HuH-7.5 (cell line): Measurements from ENCODE around the gene CEP72.
"Not testable (repeated sequence)": the region's sequence is repeated elsewhere in the genome, so short reads cannot be mapped to it uniquely, and the experiment has no call there.

Source experiments
- DNase-seq: peaks from one replicate; pipeline ENCODE4 v3.0.0; 2011; ENCODE audit warnings: low spot score

The CEP72 gene

GRCh38 chr5:600886-601541 lies 11.1 kb upstream of the CEP72 start:
- DNase-seq, result no peak

DNA sequence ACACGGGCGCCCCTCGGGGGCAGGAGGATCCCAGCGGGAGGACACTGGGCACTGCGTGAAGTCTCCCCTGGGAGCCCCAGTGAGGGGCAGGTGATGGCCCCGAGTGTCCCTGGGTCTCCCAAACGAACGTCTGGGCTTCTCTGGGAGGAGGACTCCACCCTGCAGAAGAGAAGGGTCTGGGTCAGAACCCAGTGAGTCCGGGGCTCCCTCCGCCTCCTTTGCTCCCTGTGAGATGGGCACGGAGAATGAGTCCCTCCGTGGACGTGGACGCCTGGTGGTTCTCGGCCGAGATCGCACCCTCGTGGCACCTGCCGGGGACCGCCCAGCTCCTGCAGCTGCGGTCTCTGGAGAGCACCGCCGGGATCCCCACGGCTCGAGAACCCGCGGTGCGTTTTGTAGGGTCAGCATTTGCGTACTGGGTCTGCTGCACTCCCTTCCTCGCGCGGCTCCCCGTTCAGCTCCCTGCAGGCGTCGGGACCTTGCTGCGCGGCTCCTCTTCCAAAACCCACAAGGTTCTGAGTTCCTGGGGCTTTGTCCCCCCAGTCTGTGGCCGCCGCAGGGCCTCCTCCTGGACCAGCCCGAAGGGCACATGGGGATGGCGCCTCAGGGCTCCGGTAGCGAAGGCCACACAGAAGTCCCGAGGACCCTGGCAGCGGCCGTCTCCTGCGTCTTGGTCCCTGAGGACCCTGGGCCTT lies 10.2 kb upstream of the CEP72 start:
- DNase-seq, result no peak

GRCh38 chr5:602466-603035 lies 9.6 kb upstream of the CEP72 start:
- DNase-seq, result no peak

DNA sequence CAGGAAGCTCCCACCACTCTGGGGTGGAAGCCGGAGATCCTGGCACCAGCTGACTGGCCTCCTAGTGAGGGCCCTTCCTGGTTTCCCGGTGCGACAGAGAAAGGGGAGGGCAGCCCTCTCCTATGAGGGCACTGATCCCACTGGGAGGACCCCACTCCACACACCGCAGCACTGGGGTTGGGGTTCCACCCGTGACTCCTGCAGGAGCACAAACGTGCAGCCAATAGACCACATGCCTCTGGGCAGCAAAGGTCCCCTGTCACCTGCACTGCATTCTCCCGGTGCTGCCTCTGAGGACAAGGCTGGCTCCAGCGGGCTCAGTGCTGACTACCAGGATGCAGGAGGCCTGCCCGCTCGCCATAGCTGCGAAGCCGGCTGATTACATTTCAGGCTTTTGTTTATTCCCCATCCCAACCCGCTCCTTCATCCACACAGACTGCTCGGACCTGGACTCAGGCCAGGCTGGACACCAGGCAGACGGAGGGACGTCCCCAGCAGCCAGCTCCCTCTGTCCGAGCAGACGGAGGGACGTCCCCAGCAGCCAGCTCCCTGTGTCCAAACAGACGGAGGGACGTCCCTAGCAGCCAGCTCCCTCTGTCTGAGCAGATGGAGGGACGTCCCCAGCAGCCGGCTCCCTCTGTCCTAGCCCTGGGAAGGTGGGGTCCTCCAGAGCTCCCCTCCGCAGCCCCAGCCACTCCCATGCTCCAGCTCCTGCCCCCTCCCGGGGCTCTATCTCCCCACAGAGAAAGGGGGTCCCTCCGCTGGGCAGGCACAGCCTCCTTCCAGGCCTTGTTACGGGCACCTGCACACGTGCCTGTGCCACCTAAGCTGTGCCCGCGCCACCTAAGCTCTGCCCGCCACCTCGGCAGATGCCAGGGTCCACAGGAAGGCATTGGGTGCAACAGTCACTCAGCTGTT lies 8.8 kb upstream of the CEP72 start:
- no peak for DNase-seq

- DNase-seq, result no peak
Measured at GRCh38 chr5:604391-604831, 7.7 kb upstream of the CEP72 start.

DNA sequence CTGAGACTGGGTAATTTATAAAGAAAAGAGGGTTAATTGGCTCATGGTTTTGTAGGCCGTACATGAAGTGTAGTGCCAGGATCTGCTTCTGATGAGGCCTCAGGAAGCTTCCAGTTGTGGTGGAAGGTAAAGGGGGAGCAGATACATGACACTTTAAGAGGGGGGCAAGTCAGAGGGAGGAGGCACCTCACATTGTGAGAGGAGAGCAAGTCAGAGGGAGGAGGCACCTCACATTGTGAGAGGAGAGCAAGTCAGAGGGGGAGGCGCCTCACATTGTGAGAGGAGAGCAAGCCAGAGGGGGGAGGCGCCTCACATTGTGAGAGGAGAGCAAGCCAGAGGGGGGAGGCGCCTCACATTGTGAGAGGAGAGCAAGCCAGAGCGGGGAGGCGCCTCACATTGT lies 7.0 kb upstream of the CEP72 start:
- DNase-seq, result not testable (repeated sequence)

GRCh38 chr5:606061-606460 lies 6.1 kb upstream of the CEP72 start:
- no peak for DNase-seq

- DNase-seq, result no peak
Measured at GRCh38 chr5:606526-607399, 5.4 kb upstream of the CEP72 start.

DNA sequence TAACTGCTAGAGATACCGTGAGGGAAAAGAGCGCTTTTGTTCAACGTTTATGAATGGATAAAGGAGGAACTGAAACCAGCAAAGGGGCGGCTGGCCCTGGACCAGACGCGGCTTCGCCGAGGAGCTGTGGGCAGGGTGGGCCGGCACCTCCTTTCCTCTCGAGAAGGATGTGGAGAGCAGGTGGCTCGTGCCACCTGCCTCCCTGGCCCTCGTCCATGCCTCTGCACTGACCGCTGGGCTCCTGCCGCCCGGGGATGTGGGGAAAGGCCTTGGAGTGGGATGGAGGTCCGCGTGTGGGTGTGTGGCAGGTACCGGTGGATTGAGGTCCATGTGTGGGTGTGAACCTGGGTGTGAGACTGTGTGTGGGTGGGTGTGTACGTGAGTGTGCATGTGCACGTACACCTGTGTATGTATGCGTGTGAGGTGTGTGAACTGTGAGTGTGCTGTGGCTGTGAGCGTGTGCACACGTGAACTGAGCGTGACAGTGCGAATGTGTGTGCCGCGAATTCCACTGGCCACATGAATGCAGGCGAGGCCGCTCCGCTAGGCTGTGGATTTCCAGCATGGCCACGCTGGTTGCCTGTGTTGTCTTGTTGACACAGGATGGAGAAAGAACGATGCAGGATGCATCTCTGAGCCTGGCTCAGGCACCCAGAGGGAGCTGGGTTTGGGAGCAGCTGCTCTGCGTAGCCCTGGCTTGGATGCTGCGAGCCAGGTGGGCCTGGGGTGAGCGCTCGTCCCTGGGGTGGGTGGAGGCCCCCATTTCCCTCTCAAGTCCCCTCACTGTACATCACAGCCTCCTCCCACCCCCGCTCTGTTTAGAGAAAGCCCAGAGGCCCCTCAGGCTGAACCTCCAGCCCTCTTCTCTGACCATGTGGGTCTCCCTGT lies 4.4 kb upstream of the CEP72 start:
- DNase-seq, result no peak

GRCh38 chr5:608429-609370 lies 3.4 kb upstream of the CEP72 start:
- no peak for DNase-seq

DNA sequence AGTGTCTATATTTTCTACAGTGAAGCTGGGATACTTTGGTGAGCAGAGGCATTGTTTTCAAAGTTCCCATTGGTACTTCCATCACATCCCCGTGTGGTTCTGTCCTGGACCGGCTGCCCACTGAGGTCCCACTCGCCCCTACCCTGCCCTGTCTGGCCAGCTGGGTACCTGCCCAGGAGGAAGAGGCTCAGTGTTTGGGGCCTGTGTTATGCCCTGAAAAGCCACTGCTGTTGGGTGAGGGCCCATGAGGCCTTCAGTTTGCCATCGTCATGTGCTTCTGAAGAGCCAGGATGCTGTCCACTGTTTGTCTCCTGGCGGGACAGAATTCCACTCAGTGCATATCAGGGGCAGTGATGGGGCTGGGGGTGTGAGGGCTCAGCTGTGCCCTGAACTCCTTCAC lies 2.6 kb upstream of the CEP72 start:
- no peak for DNase-seq

- DNase-seq, result no peak
Measured at GRCh38 chr5:610011-610743, 2.0 kb upstream of the CEP72 start.

DNA sequence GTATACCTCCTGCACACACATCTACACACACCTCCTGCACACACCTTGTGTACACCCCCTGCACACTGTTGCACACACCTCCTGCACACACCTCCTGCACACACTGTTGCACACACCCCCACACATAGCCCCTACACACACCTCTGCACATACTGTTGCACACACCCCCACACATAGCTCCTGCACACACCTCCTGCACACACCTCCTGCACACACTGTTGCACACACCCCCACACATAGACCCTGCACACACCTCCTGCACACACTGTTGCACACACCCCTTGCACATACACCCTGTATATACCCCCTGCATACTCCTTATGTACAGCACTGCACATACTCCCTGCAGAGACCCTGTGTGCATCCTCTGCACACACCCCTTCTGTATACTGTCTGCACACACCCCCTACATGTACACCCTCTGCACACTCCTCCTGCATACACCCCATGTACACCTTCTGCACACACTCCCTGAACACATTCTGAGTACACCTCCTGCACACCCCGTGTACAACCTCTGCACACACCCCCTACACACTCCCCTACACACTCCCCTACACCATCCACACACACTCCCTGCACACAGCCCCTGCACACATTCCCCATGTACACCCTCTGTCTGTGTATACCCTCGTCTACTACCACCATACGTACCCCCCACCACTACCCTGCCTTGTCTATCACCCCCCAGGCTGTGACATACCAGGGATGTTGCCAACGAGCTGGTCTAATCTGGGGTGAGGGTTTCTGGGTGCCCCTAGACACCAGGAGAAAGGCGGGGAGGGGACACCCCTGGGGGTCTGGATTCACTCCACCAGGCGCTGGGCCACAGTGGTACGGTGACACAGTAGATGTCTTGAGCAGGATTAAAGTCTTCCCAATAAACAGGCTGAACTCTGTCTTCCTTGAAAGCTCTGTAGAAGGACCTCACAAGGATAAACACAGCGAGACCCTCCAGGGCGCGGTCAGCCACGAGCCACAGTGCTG lies 1.1 kb upstream of the CEP72 start:
- DNase-seq, result no peak

GRCh38 chr5:612498-613424 lies 621 bp downstream of the CEP72 start:
- no peak for DNase-seq

- no peak for DNase-seq
Measured at GRCh38 chr5:616484-617039, 4.4 kb downstream of the CEP72 start.

GRCh38 chr5:617896-618295 lies 5.8 kb downstream of the CEP72 start:
- DNase-seq, result no peak
